Left ventricle myocardium inferior (tissue), 1 donor: ENCODE data around the gene ITGA1. TPM values are rescaled to one million over a fixed set of nuclear protein-coding genes. Genes with fewer than 3 reads are reported as not detected.

ENCODE experiments used
- DNase-seq: peaks from one replicate; pipeline ENCODE4 v3.0.0-alpha.2; 2020
- H3K27ac ChIP-seq: fragments of 200-600 bp; replicated peaks from 2 replicates; pipeline ENCODE4 v1.8.0; 2021
- H3K27me3 ChIP-seq: fragments of 200-600 bp; 2 replicates; pipeline ENCODE4 v1.8.0; 2021; ENCODE audit warnings: low read depth
- H3K36me3 ChIP-seq: fragments of 200-600 bp; 2 replicates; pipeline ENCODE4 v1.8.0; 2021
- H3K4me1 ChIP-seq: fragments of 200-600 bp; 2 replicates; pipeline ENCODE4 v1.8.0; 2021
- H3K4me3 ChIP-seq: fragments of 200-600 bp; 2 replicates; pipeline ENCODE4 v1.8.0; 2021; ENCODE audit warnings: mild to moderate bottlenecking, moderate library complexity
- H3K9me3 ChIP-seq: fragments of 200-600 bp; replicated peaks from 2 replicates; pipeline ENCODE4 v1.8.0; 2021
- intact Hi-C: fragments of 100-400 bp; cut with micrococcal nuclease; formaldehyde crosslinking; loops from one replicate; pipeline ENCODE4 v1.11.0; 2022
- total RNA-seq: library from RNA; stranded (reverse); fragmentation: NEBNext Ultra II Directional; extraction: Animal tissue kit (Norgen Biotek cat#: 25700); gene quantifications from one replicate; pipeline ENCODE4 v1.2.1, GENCODE V29; 2021
- TF ChIP-seq, protein P1 (sequence below): fragments of 200-600 bp; IDR thresholded peaks from 2 replicates; pipeline ENCODE4 v1.8.0; 2021; ENCODE audit warnings: antibody characterized with exemption, mild to moderate bottlenecking, borderline replicate concordance
- donor health status: DM: no; HTN: yes; CAD: no; lungs with severe emphysema.

ITGA1 gene
- total RNA-seq, 1 donor from 2014 or later: 28.4 TPM

DNA sequence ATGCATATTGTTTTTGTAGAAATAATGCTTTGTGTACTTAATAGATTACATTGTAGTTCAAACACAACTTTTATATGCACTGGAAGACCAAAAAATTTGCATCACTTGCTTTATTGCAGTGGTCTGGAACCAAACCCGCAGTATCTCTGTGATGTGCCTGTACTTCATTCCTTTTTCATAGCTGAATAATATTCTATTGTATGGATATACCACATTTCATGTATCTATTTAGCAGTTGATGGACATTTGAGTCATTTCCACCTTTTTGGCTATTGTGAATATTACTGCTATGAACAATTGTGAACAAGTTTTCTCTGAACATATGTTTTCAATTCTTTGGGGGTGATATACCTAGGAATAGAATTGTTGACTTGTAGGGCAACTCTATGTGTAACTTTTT is 40.1 kb downstream of the ITGA1 start:
- intact Hi-C loops: no loop called here

DNA sequence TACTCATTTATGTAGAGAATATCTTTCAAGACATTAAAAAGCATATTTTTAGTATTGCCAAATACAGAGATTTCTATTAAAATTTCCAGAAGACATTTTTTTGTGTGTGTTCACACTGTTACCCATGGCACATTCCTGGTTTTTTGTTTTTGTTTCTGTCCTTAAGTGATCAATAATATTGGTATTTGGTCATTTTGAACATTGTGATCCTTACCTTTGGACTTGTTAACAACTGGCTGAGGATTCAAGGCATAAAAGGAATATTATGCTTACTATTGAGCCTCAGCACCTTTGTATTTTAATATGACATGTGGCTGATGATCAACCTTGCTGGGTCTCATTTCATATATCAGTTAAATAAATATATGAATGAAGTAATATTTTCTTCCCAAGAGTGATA is 41.9 kb downstream of the ITGA1 start:
- TF ChIP-seq, protein P1, sequence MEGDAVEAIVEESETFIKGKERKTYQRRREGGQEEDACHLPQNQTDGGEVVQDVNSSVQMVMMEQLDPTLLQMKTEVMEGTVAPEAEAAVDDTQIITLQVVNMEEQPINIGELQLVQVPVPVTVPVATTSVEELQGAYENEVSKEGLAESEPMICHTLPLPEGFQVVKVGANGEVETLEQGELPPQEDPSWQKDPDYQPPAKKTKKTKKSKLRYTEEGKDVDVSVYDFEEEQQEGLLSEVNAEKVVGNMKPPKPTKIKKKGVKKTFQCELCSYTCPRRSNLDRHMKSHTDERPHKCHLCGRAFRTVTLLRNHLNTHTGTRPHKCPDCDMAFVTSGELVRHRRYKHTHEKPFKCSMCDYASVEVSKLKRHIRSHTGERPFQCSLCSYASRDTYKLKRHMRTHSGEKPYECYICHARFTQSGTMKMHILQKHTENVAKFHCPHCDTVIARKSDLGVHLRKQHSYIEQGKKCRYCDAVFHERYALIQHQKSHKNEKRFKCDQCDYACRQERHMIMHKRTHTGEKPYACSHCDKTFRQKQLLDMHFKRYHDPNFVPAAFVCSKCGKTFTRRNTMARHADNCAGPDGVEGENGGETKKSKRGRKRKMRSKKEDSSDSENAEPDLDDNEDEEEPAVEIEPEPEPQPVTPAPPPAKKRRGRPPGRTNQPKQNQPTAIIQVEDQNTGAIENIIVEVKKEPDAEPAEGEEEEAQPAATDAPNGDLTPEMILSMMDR: no peak
- H3K27me3 ChIP-seq: no peaks in the 10 kb centered on the region
- peaks cover 15% of the 10 kb centered on the region for H3K4me1 ChIP-seq
- peaks cover 8% of the 10 kb centered on the region for H3K9me3 ChIP-seq
- peaks cover 8% of the 10 kb centered on the region for H3K36me3 ChIP-seq
- no peak overlapping the region for H3K27ac ChIP-seq
- DNase-seq: no peak
- intact Hi-C loops: no loop called here
- no peak overlapping the region for H3K4me3 ChIP-seq

More for the DNA sequence above, 40.1 kb downstream of the ITGA1 start:
- H3K4me3 ChIP-seq: no peak overlapping the region
- H3K27me3 ChIP-seq: no peaks in the 10 kb centered on the region
- H3K27ac ChIP-seq: no peak overlapping the region
- DNase-seq: no peak
- H3K9me3 ChIP-seq: peaks cover 8% of the 10 kb centered on the region
- H3K4me1 ChIP-seq: peaks cover 13% of the 10 kb centered on the region
- peaks cover 8% of the 10 kb centered on the region for H3K36me3 ChIP-seq
- TF ChIP-seq, protein P1: no peak

DNA sequence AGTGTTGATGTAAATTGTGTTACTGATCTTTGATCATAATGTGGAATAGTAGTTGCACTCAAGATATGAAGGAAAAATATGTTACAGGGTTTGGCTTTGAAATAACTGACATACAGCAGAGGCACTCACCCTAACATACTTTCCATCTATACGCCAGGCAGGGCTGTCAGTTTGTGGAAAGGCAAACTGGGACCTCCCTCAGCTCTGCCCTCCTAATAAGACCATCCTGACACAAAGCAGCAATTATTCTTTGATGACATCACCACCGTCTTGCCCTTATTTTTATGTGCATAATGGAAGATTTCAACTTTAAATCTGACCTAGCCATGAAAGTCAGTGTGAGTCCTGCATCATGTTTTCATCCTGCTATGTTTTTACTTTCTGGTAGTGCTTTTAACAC is 42.9 kb downstream of the ITGA1 start:
- TF ChIP-seq, protein P1: no peak
- peaks cover 8% of the 10 kb centered on the region for H3K9me3 ChIP-seq
- no peaks in the 10 kb centered on the region for H3K27me3 ChIP-seq
- no peak for DNase-seq
- intact Hi-C loops: no loop called here
- no peak overlapping the region for H3K4me3 ChIP-seq
- H3K27ac ChIP-seq: no peak overlapping the region
- peaks cover 8% of the 10 kb centered on the region for H3K36me3 ChIP-seq
- H3K4me1 ChIP-seq: peaks cover 15% of the 10 kb centered on the region

DNA sequence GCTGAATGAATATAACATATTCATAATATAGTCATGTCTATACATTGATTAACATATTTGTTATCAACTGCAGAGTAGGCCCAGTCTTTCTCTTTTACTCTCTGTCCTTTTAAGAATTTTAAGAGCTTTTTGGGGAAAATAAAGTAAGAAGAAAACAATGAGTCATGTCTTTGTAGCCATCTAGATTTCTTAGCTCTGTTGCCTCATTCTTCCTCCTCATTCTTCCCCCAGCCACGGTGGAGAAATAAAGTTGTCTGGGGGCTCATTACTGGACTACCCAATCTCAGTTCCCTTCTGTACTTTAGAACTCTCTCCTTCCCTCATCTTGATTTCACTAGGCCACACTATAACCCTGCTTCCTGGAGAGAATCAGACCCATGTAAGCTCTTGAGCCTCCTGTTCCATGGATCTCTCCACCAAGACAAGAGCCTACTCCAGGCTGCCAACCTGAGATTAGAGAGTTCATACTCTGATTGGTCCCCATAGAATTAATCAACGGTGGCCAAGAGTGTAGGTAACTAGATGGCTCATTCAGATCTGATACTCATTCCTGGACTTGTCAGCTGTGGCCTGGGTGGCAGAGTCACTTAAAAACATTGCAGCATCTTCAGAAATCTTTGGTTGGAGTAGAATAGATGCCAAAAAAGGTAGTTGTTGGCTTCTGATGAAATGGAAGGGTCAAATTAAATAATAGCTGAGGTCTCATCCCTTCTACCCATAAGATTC is 44.2 kb downstream of the ITGA1 start:
- Histone ChIP-seq H3K4me1 (peaks cover 16% of the 10 kb centered on the region), H3K27ac (no peak overlapping the region), H3K36me3 (peaks cover 8% of the 10 kb centered on the region), H3K9me3 (peaks cover 8% of the 10 kb centered on the region), H3K27me3 (no peaks in the 10 kb centered on the region), H3K4me3 (no peak overlapping the region)
- TF ChIP-seq, protein P1: no peak
- intact Hi-C loops: no loop called here
- DNase-seq: no peak

DNA sequence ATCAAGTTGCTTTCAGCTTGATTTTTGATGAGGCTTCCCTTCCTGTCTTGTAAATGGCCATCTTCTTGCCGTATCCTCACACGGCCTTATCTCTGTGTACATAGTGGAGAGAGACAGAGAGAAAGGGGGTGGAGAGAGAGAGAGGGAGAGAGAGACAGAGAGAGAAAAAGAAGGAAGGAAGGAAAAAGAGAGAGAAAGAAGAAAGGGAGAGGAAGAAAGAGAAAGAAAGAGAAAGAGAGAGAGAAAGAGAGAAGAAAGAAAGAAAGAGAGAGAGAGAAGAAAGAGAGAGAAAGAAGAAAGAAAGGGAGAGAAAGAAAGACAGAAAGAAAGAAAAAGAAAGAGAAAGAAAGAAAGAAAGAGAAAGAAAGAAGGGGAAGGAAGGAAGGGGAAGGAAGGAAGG is 46.6 kb downstream of the ITGA1 start:
- intact Hi-C loops: no loop called here
- H3K4me1 ChIP-seq: peaks cover 27% of the 10 kb centered on the region
- TF ChIP-seq, protein P1: no peak
- H3K4me3 ChIP-seq: no peak overlapping the region
- H3K27ac ChIP-seq: no peak overlapping the region
- H3K9me3 ChIP-seq: no peaks in the 10 kb centered on the region
- no peaks in the 10 kb centered on the region for H3K36me3 ChIP-seq
- DNase-seq: no peak
- no peaks in the 10 kb centered on the region for H3K27me3 ChIP-seq
